Measurements from ENCODE around the gene GPR87. TPM values are rescaled to one million over a fixed set of nuclear protein-coding genes. Genes with fewer than 3 reads are reported as not detected.
A peak's percentile ranks its signal among the peaks of the same experiment; 100 is the strongest.

GPR87 gene
- total RNA-seq, 1 donor from 2014 or later = 15.5 TPM

DNA sequence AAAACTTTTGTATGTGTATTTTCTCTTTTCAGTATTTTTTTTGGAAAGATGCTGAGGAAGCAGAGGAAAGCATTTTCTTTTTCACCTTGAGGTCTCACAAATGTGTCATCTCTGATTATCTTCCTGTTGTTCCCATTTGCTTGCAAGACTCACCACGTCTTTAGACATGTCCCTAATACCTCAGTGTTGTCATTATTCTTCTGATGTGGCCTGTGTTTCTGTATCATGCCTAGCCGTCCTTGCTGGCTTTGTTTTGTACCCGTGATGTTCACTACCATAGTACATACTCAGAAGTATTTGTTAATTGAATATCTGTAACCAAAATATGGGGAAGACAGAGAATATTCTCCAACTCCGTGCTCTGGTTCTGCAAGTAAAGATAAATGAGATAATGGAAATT, 33.2 kb downstream of the GPR87 start:
- H3K9me3 ChIP-seq (ENCODE audit: insufficient read depth, low read depth, low read length) = no peaks in the 10 kb centered on the region
- FAIRE-seq = peak; percentile 13
- no peaks in the 10 kb centered on the region for H3K27me3 ChIP-seq (ENCODE audit: insufficient read depth, low read length)
- DNase-seq (ENCODE audit: low read depth) = no peak
- H2AFZ ChIP-seq (ENCODE audit: low read depth, low read length) = no peak overlapping the region
- Mint-ChIP-seq H3K27ac (ENCODE audit: unreplicated experiment) (peak overlapping the region; percentile 16), H3K36me3 (ENCODE audit: low read depth, unreplicated experiment) (no peaks in the 10 kb centered on the region), H3K4me3 (ENCODE audit: unreplicated experiment) (no peak overlapping the region), H3K27me3 (ENCODE audit: low read depth, unreplicated experiment) (no peaks in the 10 kb centered on the region), H3K4me1 (ENCODE audit: low read depth, unreplicated experiment) (peaks cover 11% of the 10 kb centered on the region), H3K9me3 (ENCODE audit: unreplicated experiment) (no peaks in the 10 kb centered on the region)
- H3K4me3 ChIP-seq (ENCODE audit: insufficient read depth, low read depth, low read length) = no peak overlapping the region
- no peaks in the 10 kb centered on the region for H3K79me2 ChIP-seq (ENCODE audit: insufficient read depth, low read length)
- no peaks in the 10 kb centered on the region for H3K36me3 ChIP-seq (ENCODE audit: insufficient read depth, low read length)
- H3K4me2 ChIP-seq (ENCODE audit: low read length) = no peak overlapping the region
- H3K9ac ChIP-seq (ENCODE audit: low read length) = peak overlapping the region; percentile 28
- no peak for TF ChIP-seq EZH2 (IDR thresholded peaks at IDR 0.05; ENCODE audit: insufficient read depth, low read length)
- TF ChIP-seq, protein P1, sequence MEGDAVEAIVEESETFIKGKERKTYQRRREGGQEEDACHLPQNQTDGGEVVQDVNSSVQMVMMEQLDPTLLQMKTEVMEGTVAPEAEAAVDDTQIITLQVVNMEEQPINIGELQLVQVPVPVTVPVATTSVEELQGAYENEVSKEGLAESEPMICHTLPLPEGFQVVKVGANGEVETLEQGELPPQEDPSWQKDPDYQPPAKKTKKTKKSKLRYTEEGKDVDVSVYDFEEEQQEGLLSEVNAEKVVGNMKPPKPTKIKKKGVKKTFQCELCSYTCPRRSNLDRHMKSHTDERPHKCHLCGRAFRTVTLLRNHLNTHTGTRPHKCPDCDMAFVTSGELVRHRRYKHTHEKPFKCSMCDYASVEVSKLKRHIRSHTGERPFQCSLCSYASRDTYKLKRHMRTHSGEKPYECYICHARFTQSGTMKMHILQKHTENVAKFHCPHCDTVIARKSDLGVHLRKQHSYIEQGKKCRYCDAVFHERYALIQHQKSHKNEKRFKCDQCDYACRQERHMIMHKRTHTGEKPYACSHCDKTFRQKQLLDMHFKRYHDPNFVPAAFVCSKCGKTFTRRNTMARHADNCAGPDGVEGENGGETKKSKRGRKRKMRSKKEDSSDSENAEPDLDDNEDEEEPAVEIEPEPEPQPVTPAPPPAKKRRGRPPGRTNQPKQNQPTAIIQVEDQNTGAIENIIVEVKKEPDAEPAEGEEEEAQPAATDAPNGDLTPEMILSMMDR (IDR thresholded peaks at IDR 0.05; ENCODE audit: insufficient read depth, low read depth, low read length) = no peak
- H3K27ac ChIP-seq (ENCODE audit: low read depth, low read length) = peak overlapping the region; percentile 37
- peaks cover 12% of the 10 kb centered on the region for H3K4me1 ChIP-seq (ENCODE audit: insufficient read depth, low read length)
- no peaks in the 10 kb centered on the region for H4K20me1 ChIP-seq (ENCODE audit: insufficient read depth, low read length)

GRCh38 chr3:151282921-151283320, 33.7 kb downstream of the GPR87 start:
- peak; percentile 70 for FAIRE-seq
- no peaks in the 10 kb centered on the region for H3K27me3 ChIP-seq (ENCODE audit: insufficient read depth, low read length)
- peak overlapping the region; percentile 28 for H3K9ac ChIP-seq (ENCODE audit: low read length)
- H2AFZ ChIP-seq (ENCODE audit: low read depth, low read length) = no peak overlapping the region
- H3K4me1 Mint-ChIP-seq (ENCODE audit: low read depth, unreplicated experiment) = peaks cover 11% of the 10 kb centered on the region
- no peaks in the 10 kb centered on the region for H3K36me3 Mint-ChIP-seq (ENCODE audit: low read depth, unreplicated experiment)
- no peak overlapping the region for H3K27ac ChIP-seq (ENCODE audit: low read depth, low read length)
- no peak overlapping the region for H3K4me3 ChIP-seq (ENCODE audit: insufficient read depth, low read depth, low read length)
- H3K9me3 Mint-ChIP-seq (ENCODE audit: unreplicated experiment) = no peaks in the 10 kb centered on the region
- TF ChIP-seq, protein P1 (IDR thresholded peaks at IDR 0.05; ENCODE audit: insufficient read depth, low read depth, low read length) = peak; percentile 64
- TF ChIP-seq EZH2 (IDR thresholded peaks at IDR 0.05; ENCODE audit: insufficient read depth, low read length) = no peak
- H3K36me3 ChIP-seq (ENCODE audit: insufficient read depth, low read length) = no peaks in the 10 kb centered on the region
- no peaks in the 10 kb centered on the region for H4K20me1 ChIP-seq (ENCODE audit: insufficient read depth, low read length)
- H3K27ac Mint-ChIP-seq (ENCODE audit: unreplicated experiment) = no peak overlapping the region
- no peaks in the 10 kb centered on the region for H3K79me2 ChIP-seq (ENCODE audit: insufficient read depth, low read length)
- peak; percentile 35 for DNase-seq (ENCODE audit: low read depth)
- H3K4me3 Mint-ChIP-seq (ENCODE audit: unreplicated experiment) = no peak overlapping the region
- H3K9me3 ChIP-seq (ENCODE audit: insufficient read depth, low read depth, low read length) = no peaks in the 10 kb centered on the region
- no peak overlapping the region for H3K4me2 ChIP-seq (ENCODE audit: low read length)
- H3K4me1 ChIP-seq (ENCODE audit: insufficient read depth, low read length) = peaks cover 12% of the 10 kb centered on the region
- H3K27me3 Mint-ChIP-seq (ENCODE audit: low read depth, unreplicated experiment) = no peaks in the 10 kb centered on the region

DNA sequence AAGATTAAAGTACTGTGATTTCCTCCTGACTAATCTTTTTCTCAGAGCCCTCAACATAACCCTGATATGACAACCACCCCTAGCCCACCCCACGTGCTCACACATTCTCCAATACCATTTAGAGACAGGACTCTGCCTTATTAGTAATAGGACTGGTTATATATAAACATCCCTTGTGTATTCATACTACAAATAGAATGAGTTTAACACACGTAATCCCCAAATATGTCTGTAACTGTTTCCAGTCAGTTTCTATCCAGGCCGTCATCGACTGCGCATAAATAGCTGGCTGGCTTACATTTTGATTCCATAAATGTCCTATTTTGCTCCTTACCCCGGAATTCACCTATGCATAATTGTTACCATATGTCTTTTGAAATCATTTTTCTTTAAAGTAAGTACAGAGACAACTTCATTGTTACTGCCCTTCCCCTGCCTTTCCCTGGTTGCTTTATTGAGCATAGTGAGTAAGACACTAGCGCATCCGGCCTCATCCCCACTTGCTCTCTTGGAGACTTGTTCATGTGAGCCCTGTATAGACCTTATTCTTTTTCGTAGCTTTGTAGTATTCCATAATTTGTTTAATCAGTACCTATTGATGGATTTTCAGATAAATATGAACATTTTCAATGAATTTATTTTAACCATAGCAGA, 34.8 kb downstream of the GPR87 start:
- Histone ChIP-seq H3K27ac (ENCODE audit: low read depth, low read length) (peak overlapping the region; percentile 73), H3K36me3 (ENCODE audit: insufficient read depth, low read length) (no peaks in the 10 kb centered on the region), H3K4me2 (ENCODE audit: low read length) (peak overlapping the region; percentile 25), H4K20me1 (ENCODE audit: insufficient read depth, low read length) (no peaks in the 10 kb centered on the region), H3K9ac (ENCODE audit: low read length) (peak overlapping the region; percentile 53), H3K9me3 (ENCODE audit: insufficient read depth, low read depth, low read length) (no peaks in the 10 kb centered on the region), H3K4me1 (ENCODE audit: insufficient read depth, low read length) (peaks cover 12% of the 10 kb centered on the region), H3K27me3 (ENCODE audit: insufficient read depth, low read length) (no peaks in the 10 kb centered on the region), H3K4me3 (ENCODE audit: insufficient read depth, low read depth, low read length) (no peak overlapping the region), H3K79me2 (ENCODE audit: insufficient read depth, low read length) (no peaks in the 10 kb centered on the region), H2AFZ (ENCODE audit: low read depth, low read length) (no peak overlapping the region)
- DNase-seq (ENCODE audit: low read depth) (peak; percentile 35), FAIRE-seq (no peak)
- TF ChIP-seq EZH2 (IDR thresholded peaks at IDR 0.05; ENCODE audit: insufficient read depth, low read length) = no peak
- TF ChIP-seq, protein P1 (IDR thresholded peaks at IDR 0.05; ENCODE audit: insufficient read depth, low read depth, low read length) = no peak
- Mint-ChIP-seq H3K27ac (ENCODE audit: unreplicated experiment) (no peak overlapping the region), H3K4me1 (ENCODE audit: low read depth, unreplicated experiment) (peaks cover 11% of the 10 kb centered on the region), H3K4me3 (ENCODE audit: unreplicated experiment) (no peak overlapping the region), H3K27me3 (ENCODE audit: low read depth, unreplicated experiment) (no peaks in the 10 kb centered on the region), H3K9me3 (ENCODE audit: unreplicated experiment) (no peaks in the 10 kb centered on the region), H3K36me3 (ENCODE audit: low read depth, unreplicated experiment) (no peaks in the 10 kb centered on the region)

Data from astrocyte (in vitro differentiated cells and primary cell).